Muscle layer of colon (tissue), 2 donors: Measurements from ENCODE around the gene PCBP3.

Experiments used
- H3K27ac ChIP-seq: one replicate; pipeline ENCODE4 v1.7.0; 2013; ENCODE audit warnings: low read depth, mild to moderate bottlenecking, low read length, moderate library complexity
- H3K27me3 ChIP-seq, 2 donors: one replicate each; pipeline ENCODE4 v1.7.0; 2013; ENCODE audit warnings: low read length in 2 of 2, mild to moderate bottlenecking in 2 of 2; ENCODE audit not compliant: insufficient read depth in 2 of 2, control insufficient read depth in 1 of 2
- H3K36me3 ChIP-seq: one replicate; pipeline ENCODE4 v1.7.0; 2013; ENCODE audit warnings: mild to moderate bottlenecking, low read length; ENCODE audit not compliant: insufficient read depth
- H3K4me1 ChIP-seq: one replicate; pipeline ENCODE4 v1.7.0; 2013; ENCODE audit warnings: mild to moderate bottlenecking, low read length; ENCODE audit not compliant: insufficient read depth
- H3K4me3 ChIP-seq, 2 donors: one replicate each; pipeline ENCODE4 v1.7.0; 2013; ENCODE audit warnings: low read length in 2 of 2, low read depth in 1 of 2, mild to moderate bottlenecking in 1 of 2, moderate library complexity in 1 of 2
- H3K9ac ChIP-seq: one replicate; pipeline ENCODE4 v1.7.0; 2013; ENCODE audit warnings: low read length
- H3K9me3 ChIP-seq: one replicate; pipeline ENCODE4 v1.7.0; 2013; ENCODE audit warnings: mild to moderate bottlenecking, low read length
- donor health status: abdominal sarcoma.
- donor health status: Adenocarcinoma of cecum.

Gene PCBP3

GRCh38 chr21:45788637-45789506 is 145.3 kb downstream of the PCBP3 start:
- H3K4me3 ChIP-seq = no peak overlapping the region
- no peaks in the 10 kb centered on the region for H3K9me3 ChIP-seq
- H3K9ac ChIP-seq = no peak overlapping the region
- H3K27me3 ChIP-seq = no peaks in the 10 kb centered on the region
- no peaks in the 10 kb centered on the region for H3K36me3 ChIP-seq
- H3K27ac ChIP-seq = no peak overlapping the region
- H3K4me1 ChIP-seq = no peaks in the 10 kb centered on the region

- H3K36me3 ChIP-seq = no peaks in the 10 kb centered on the region
- H3K4me3 ChIP-seq = no peak overlapping the region
- H3K27me3 ChIP-seq = no peaks in the 10 kb centered on the region
- H3K9me3 ChIP-seq = no peaks in the 10 kb centered on the region
- H3K9ac ChIP-seq = no peak overlapping the region
- H3K27ac ChIP-seq = no peak overlapping the region
- H3K4me1 ChIP-seq = no peaks in the 10 kb centered on the region
Measured at GRCh38 chr21:45790427-45790826, 146.9 kb downstream of the PCBP3 start.

- Histone ChIP-seq H3K27ac (no peak overlapping the region), H3K4me3 (no peak overlapping the region), H3K9me3 (no peaks in the 10 kb centered on the region), H3K9ac (no peak overlapping the region), H3K36me3 (no peaks in the 10 kb centered on the region), H3K27me3 (no peaks in the 10 kb centered on the region), H3K4me1 (no peaks in the 10 kb centered on the region)
Measured at GRCh38 chr21:45791562-45792418, 148.3 kb downstream of the PCBP3 start.

GRCh38 chr21:45792682-45793383 is 149.3 kb downstream of the PCBP3 start:
- no peak overlapping the region for H3K9ac ChIP-seq
- no peaks in the 10 kb centered on the region for H3K9me3 ChIP-seq
- H3K36me3 ChIP-seq = no peaks in the 10 kb centered on the region
- H3K27me3 ChIP-seq = no peaks in the 10 kb centered on the region
- no peak overlapping the region for H3K27ac ChIP-seq
- H3K4me1 ChIP-seq = no peaks in the 10 kb centered on the region
- H3K4me3 ChIP-seq = no peak overlapping the region

GRCh38 chr21:45794027-45794426 is 150.5 kb downstream of the PCBP3 start:
- no peak overlapping the region for H3K4me3 ChIP-seq
- no peak overlapping the region for H3K9ac ChIP-seq
- H3K27me3 ChIP-seq = no peaks in the 10 kb centered on the region
- H3K9me3 ChIP-seq = no peaks in the 10 kb centered on the region
- H3K27ac ChIP-seq = no peak overlapping the region
- no peaks in the 10 kb centered on the region for H3K36me3 ChIP-seq
- no peaks in the 10 kb centered on the region for H3K4me1 ChIP-seq

- H3K27ac ChIP-seq = no peak overlapping the region
- no peaks in the 10 kb centered on the region for H3K9me3 ChIP-seq
- H3K9ac ChIP-seq = no peak overlapping the region
- no peaks in the 10 kb centered on the region for H3K4me1 ChIP-seq
- H3K27me3 ChIP-seq = no peaks in the 10 kb centered on the region
- H3K36me3 ChIP-seq = no peaks in the 10 kb centered on the region
- H3K4me3 ChIP-seq = no peak overlapping the region
Measured at GRCh38 chr21:45796003-45796402, 152.5 kb downstream of the PCBP3 start.

GRCh38 chr21:45797338-45797737 is 153.8 kb downstream of the PCBP3 start:
- H3K27me3 ChIP-seq = no peaks in the 10 kb centered on the region
- H3K9ac ChIP-seq = no peak overlapping the region
- H3K36me3 ChIP-seq = no peaks in the 10 kb centered on the region
- H3K4me3 ChIP-seq = no peak overlapping the region
- no peaks in the 10 kb centered on the region for H3K9me3 ChIP-seq
- H3K4me1 ChIP-seq = no peaks in the 10 kb centered on the region
- no peak overlapping the region for H3K27ac ChIP-seq

GRCh38 chr21:45799765-45800338 is 156.3 kb downstream of the PCBP3 start:
- H3K27ac ChIP-seq = no peak overlapping the region
- H3K27me3 ChIP-seq = no peaks in the 10 kb centered on the region
- H3K9me3 ChIP-seq = no peaks in the 10 kb centered on the region
- H3K36me3 ChIP-seq = no peaks in the 10 kb centered on the region
- H3K4me1 ChIP-seq = no peaks in the 10 kb centered on the region
- H3K4me3 ChIP-seq = no peak overlapping the region
- H3K9ac ChIP-seq = no peak overlapping the region

GRCh38 chr21:45800339-45801080 is 157.0 kb downstream of the PCBP3 start:
- H3K36me3 ChIP-seq = no peaks in the 10 kb centered on the region
- no peaks in the 10 kb centered on the region for H3K4me1 ChIP-seq
- H3K9ac ChIP-seq = no peak overlapping the region
- H3K27me3 ChIP-seq = no peaks in the 10 kb centered on the region
- no peak overlapping the region for H3K27ac ChIP-seq
- H3K9me3 ChIP-seq = no peaks in the 10 kb centered on the region
- H3K4me3 ChIP-seq = no peak overlapping the region

GRCh38 chr21:45801129-45801964 is 157.8 kb downstream of the PCBP3 start:
- Histone ChIP-seq H3K27me3 (no peaks in the 10 kb centered on the region), H3K4me1 (no peaks in the 10 kb centered on the region), H3K9me3 (no peaks in the 10 kb centered on the region), H3K27ac (no peak overlapping the region), H3K9ac (no peak overlapping the region), H3K36me3 (no peaks in the 10 kb centered on the region), H3K4me3 (no peak overlapping the region)
